HG03460 (cell line): ENCODE results near the gene PCGF2.
"Not testable (repeated sequence)": the region's sequence is repeated elsewhere in the genome, so short reads cannot be mapped to it uniquely, and the experiment has no call there.

Experiments used
- ATAC-seq: cut with Tn5 transposase; IDR thresholded peaks from one replicate; pipeline ENCODE4 v1.9.1; 2021; ENCODE audit not compliant: unreplicated experiment

The PCGF2 gene

GRCh38 chr17:38748149-38748891 is at the start of gene PCGF2:
TSS of gene PCGF2 (minus strand) at chr17:38748336. CDS start at chr17:38740402, 7,934 bp downstream.
- no peak for ATAC-seq

DNA sequence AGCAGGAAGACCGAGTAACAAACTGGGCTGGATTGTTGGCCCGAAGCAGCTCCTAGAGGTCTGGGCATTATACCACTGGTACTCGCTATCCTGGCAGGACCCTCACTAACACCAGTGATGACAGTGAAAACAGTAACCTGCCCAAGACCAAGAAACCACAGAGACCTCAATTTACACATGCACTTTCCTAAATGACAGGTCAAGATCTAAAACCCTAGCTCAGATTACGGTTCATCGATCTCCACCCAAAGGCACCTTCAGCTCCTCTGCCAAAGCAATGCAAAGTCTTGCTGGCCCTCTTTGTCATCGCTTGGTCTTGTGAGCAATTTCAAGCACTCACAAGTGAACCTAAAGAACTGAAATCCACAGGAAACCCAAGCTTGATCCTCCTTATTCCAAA is 49.7 kb upstream of the PCGF2 start:
- ATAC-seq: no peak

GRCh38 chr17:38797158-38797490 is 49.0 kb upstream of the PCGF2 start:
- no peak for ATAC-seq

- no peak for ATAC-seq
Observed at GRCh38 chr17:38796451-38797157, 48.5 kb upstream of the PCGF2 start.

DNA sequence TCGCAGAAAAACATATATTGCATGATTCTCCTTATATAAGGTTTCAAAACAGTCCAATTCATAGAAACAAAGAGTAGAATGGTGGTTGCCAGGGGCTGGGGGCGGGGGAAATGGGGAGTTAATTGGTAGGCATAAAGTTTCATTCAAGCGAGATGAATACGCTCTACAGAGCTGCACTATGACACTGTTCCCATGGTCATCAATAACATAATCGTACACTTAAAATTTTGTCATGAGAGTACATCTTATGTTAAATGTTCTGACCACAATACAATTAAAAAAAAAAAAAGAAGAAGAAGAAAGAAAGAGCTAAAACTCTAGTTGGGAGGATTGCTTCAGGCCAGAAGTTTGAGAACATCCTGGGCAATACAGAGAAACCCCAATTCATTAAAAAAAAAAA is 46.1 kb upstream of the PCGF2 start:
- ATAC-seq: no peak

GRCh38 chr17:38791162-38791561 is 43.0 kb upstream of the PCGF2 start:
- ATAC-seq: no peak

DNA sequence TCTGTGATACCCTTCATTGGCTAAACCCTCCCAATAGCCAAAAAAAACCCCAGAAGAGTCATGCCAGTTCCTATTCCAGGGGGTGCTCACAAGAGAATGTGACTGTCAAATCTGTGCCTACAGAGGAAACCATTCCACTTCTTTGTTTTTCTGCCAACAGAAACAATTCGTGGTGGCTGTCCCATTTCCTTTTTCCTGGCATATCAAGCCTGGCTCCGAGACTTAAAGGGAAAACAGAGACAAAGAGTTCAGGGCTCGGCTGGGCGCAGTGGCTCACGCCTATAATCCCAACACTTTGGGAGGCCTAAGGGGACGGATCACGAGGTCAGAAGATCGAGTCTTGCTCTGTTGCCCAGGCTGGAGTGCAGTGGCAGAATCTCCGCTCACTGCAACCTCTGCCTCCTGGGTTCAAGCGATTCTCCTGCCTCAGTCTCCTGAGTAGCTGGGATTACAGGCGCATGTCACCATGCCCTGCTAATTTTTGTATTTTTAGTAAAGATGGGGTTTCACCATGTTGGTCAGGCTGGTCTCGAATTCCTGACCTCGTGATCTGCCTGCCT is 42.1 kb upstream of the PCGF2 start:
- ATAC-seq: not testable (repeated sequence)

GRCh38 chr17:38789185-38789584 is 41.0 kb upstream of the PCGF2 start:
- ATAC-seq: no peak

DNA sequence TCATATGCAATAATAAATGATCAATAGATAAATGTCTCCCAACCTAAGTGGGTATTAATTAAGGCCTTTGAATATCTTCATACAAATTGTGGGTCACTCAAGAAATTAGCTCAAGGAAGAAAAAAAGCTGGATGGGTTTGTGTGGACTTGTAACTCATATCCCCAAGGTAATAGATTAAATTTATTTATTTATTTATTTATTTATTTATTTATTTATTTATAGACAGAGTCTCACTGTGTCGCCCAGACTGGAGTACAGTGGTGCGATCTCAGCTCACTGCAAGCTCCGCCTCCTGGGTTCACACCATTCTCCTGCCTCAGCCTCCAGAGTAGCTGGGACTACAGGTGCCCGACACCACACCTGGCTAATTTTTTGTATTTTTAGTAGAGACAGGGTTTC is 39.9 kb upstream of the PCGF2 start:
- ATAC-seq: not testable (repeated sequence)

DNA sequence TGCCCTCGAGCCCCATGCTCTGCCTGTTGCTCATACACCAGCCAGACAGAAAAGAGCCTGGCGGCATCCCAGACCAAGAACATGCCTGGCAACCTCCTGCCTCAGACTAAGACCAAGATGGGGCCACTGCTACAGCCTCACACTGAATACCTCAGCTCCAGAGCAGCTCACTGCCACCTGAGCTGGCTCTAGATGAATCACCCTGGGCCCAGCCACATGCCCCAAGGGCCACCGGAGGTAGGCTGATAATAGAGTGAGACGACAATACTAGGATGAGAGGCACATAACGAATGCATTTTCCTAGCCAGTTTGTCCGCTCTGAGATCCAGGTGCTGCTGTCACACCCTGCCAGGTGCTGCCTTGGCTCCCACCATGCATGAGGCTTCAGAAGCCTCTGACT is 38.2 kb upstream of the PCGF2 start:
- ATAC-seq: no peak

GRCh38 chr17:38783227-38783626 is 35.1 kb upstream of the PCGF2 start:
- ATAC-seq: no peak

GRCh38 chr17:38779965-38780752 is 32.0 kb upstream of the PCGF2 start:
- ATAC-seq: no peak

GRCh38 chr17:38777641-38778250 is 29.6 kb upstream of the PCGF2 start:
- ATAC-seq: no peak

GRCh38 chr17:38773258-38773657 is 25.1 kb upstream of the PCGF2 start:
- no peak for ATAC-seq

DNA sequence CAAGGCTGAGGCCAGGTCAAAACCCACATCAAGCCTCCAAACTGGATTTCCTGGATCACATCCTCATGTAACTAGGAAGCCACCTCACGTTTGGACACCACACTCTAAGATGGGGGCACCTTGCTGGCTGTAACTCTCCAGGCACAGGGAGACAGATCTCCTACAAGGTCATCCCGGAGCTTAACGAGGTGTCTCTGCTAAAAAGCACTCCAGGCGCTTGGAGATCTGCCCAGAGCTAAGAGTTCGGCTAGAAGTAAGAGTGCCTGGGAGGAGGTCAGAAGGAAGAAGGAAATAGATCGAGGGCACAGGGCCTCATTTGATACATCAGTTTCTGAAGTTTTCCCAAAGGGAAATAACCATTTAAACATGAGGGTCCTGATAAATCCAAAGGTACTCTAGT is 20.3 kb upstream of the PCGF2 start:
- ATAC-seq: no peak

- no peak for ATAC-seq
Observed at GRCh38 chr17:38766341-38766740, 18.2 kb upstream of the PCGF2 start.

GRCh38 chr17:38762231-38762630 is 14.1 kb upstream of the PCGF2 start:
- ATAC-seq: no peak

DNA sequence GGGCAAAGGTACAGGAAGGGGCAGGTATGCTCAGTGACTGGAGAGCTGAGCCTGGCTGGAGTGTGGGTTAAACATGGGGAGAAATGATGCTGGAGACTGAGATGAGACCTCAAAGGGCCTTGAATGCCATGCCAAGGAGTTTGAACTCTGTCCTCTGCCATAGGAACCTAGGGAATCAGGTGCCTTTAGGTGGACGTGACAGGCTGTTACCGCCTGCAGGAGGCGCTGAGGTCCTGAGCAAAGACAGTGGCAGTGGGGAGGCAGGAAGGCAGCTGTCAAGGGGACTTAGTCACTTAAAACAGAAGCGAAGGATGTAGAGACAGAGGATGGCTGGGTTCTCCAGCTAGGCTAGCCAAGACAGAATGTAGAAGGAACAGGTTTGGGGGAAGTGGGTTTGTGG is 13.5 kb upstream of the PCGF2 start:
- ATAC-seq: no peak

DNA sequence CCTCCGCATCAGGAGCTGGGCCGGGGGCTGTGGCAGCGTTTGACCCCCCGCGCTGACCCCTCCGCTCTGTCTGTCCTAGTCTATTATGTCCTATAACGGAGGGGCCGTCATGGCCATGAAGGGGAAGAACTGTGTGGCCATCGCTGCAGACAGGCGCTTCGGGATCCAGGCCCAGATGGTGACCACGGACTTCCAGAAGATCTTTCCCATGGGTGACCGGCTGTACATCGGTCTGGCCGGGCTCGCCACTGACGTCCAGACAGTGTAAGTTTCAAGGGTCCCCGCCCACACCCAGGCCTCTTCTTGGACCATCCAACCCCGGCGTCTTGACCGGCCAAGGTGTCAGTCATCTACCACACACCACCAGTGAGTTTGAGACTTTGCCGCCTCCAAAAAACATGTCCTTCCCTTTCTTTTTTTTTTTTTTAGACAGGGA is 5.0 kb upstream of the PCGF2 start:
- ATAC-seq: no peak

GRCh38 chr17:38752308-38753070 is 4.4 kb upstream of the PCGF2 start, which contains the start of gene PSMB3:
TSS of gene PSMB3 (plus strand) at chr17:38752741. CDS start at chr17:38752827, 86 bp downstream.
- ATAC-seq: peak; percentile 75
